Measurements from ENCODE around the gene SLC17A2. TPM values are rescaled to one million over a fixed set of nuclear protein-coding genes. Genes with fewer than 3 reads are reported as not detected.
A peak's percentile ranks its signal among the peaks of the same experiment; 100 is the strongest.

SLC17A2 gene
- total RNA-seq, 6 experiments from 2014 or later = not detected

DNA sequence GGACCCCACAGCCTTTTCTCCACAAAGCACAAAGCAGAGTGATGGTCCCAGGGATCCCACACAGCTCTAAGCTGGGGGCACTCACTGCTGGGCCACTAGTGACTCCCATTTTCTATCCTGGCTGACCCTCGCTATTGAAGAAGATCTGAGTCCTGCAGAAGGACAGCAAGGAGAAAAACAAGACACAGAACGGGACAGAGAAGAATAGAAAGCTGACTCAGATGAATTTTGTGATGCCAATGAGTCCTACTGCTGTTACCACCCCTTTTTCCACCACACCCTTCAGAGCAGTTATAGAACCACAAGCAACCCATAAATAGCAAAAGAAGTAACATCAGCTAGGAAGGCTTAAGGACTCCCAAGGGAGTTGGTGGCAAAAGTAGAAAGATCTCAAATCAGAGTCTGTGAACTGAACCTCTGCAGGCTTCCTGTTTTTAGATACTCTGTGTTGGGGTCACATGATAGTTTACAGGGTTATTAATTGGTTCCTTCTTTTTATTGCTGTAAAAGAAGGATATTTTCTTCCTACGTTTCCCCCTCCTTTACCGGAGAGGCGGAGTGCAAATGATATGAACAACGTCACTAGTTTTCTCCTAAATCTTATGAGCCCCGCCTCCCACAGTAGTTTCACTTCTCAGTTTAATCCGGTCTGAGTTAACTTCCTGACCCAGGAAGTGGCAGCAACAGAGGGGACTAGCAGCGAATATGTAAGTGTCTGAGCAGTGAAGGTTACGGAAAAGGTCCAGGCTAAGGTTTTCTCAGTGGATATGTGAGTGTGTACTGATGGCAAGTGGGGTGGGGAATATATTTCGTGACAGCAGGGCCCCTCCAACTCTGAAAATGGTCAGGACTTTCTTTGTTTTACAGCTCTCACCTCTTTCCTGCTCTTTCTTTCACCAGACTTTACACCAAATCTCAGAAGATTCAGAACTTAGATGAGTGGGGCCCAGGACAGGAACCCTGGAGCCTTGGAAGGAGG is 31.9 kb upstream of the SLC17A2 start, which contains the start of gene TRIM38:
Gene TRIM38 (plus strand): TSS at position 654 of the 979 bp plus-strand sequence. CDS start 3,721 bp downstream, outside the sequence.
- Mint-ChIP-seq H3K4me1 (ENCODE audit: low read depth) (peaks cover 77% of the 10 kb centered on the region), H3K27ac (peak within 1 kb of the TSS; percentile 100), H3K36me3 (ENCODE audit: low read depth) (peaks cover 25% of the 10 kb centered on the region), H3K27me3 (ENCODE audit: insufficient read depth) (no peaks in the 10 kb centered on the region), H3K4me3 (peak within 1 kb of the TSS; percentile 99), H3K9me3 (no peaks in the 10 kb centered on the region)
- peak; percentile 89 for DNase-seq
- TF ChIP-seq, protein P1, sequence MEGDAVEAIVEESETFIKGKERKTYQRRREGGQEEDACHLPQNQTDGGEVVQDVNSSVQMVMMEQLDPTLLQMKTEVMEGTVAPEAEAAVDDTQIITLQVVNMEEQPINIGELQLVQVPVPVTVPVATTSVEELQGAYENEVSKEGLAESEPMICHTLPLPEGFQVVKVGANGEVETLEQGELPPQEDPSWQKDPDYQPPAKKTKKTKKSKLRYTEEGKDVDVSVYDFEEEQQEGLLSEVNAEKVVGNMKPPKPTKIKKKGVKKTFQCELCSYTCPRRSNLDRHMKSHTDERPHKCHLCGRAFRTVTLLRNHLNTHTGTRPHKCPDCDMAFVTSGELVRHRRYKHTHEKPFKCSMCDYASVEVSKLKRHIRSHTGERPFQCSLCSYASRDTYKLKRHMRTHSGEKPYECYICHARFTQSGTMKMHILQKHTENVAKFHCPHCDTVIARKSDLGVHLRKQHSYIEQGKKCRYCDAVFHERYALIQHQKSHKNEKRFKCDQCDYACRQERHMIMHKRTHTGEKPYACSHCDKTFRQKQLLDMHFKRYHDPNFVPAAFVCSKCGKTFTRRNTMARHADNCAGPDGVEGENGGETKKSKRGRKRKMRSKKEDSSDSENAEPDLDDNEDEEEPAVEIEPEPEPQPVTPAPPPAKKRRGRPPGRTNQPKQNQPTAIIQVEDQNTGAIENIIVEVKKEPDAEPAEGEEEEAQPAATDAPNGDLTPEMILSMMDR (IDR thresholded peaks at IDR 0.05) = no peak

DNA sequence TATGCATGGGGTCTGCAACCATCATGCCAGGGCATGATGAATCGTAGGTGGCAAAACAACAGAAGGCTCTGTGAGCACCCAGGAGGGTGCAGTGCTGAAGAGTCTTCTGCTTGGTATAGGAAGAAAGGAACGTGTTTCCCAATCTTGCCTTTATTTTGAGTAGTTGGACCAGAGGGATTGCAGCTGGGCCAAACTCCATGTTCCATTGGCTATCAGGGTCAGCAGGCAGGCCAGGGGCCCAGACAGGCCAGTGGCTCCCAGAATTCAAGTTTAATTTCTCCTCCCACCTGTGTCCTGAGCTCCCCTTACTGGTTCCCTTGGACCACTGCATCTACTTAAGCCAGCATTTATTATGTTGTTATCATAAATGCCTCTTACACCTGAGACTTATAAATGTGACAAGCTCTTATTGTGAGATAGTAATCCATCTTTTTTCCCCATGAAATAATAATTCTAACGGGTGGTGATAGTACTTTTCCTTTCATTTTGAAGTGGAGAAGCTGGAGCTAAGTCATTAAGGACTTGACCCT is 31.2 kb upstream of the SLC17A2 start:
- TF ChIP-seq, protein P1 (IDR thresholded peaks at IDR 0.05) = no peak; the same call in 1 of the 2 replicates
- no peak for DNase-seq
- Mint-ChIP-seq H3K27me3 (ENCODE audit: insufficient read depth) (no peaks in the 10 kb centered on the region), H3K36me3 (ENCODE audit: low read depth) (peaks cover 17% of the 10 kb centered on the region), H3K27ac (peak overlapping the region; percentile 100), H3K4me1 (ENCODE audit: low read depth) (peaks cover 69% of the 10 kb centered on the region), H3K9me3 (no peaks in the 10 kb centered on the region), H3K4me3 (peak overlapping the region; percentile 99)

DNA sequence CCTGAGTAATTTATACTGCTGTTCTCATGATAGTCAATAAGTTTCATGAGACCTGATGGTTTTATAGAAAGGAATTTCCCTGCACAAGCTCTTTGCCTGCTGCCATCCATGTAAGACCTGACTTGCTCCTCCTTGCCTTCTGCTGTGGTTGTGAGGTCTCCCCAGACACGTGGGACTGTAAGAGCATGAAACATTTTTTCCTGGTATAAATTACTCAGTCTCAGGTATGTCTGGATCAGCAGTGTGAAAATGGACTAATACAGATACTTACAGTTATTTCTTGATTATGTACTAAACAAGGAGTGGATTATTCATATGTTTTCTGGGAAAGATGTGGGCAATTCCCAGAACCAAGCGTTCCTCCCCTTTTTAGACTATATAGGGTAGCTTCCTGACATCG is 30.2 kb upstream of the SLC17A2 start:
- peaks cover 12% of the 10 kb centered on the region for H3K36me3 Mint-ChIP-seq (ENCODE audit: low read depth)
- H3K27me3 Mint-ChIP-seq (ENCODE audit: insufficient read depth) = peaks cover 2% of the 10 kb centered on the region; the same call in 1 of the 2 replicates
- TF ChIP-seq, protein P1 (IDR thresholded peaks at IDR 0.05) = no peak
- DNase-seq = no peak
- peaks cover 65% of the 10 kb centered on the region for H3K4me1 Mint-ChIP-seq (ENCODE audit: low read depth)
- H3K9me3 Mint-ChIP-seq = no peaks in the 10 kb centered on the region
- no peak overlapping the region for H3K27ac Mint-ChIP-seq
- no peak overlapping the region for H3K4me3 Mint-ChIP-seq

DNA sequence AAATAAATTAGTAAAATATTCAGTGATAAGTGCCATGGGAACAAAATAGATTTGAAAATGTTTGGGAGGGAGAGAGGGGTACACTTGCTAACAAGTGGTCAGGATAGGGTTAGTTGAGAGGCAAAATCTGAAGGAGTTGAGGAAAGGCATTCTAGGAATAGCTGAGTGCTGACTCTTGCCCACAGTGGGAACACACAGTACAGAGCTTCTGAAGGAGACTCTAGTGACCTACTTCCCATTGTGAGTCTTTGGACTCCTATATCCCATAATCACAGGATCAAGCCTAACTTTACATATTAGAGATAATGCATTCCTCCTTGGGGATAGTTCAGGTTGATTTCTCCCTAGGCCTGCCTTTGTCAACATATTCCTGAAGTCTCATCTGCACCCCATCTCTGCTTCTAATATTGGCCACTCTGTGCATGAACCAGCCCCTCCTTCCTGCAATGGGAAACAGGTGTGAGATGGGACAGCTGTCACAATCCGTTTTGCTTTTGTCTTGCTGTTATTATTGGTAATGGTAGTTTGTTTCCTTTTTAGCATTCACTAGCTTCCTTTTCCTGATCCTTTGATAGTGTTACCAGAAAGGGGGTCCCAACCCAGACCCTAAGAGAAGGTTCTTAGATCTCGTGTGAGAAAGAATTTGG is 29.5 kb upstream of the SLC17A2 start:
- no peak overlapping the region for H3K4me3 Mint-ChIP-seq
- no peaks in the 10 kb centered on the region for H3K9me3 Mint-ChIP-seq
- TF ChIP-seq, protein P1 (IDR thresholded peaks at IDR 0.05) = no peak
- no peak overlapping the region for H3K27ac Mint-ChIP-seq
- peaks cover 3% of the 10 kb centered on the region for H3K27me3 Mint-ChIP-seq (ENCODE audit: insufficient read depth)
- peaks cover 12% of the 10 kb centered on the region for H3K36me3 Mint-ChIP-seq (ENCODE audit: low read depth)
- H3K4me1 Mint-ChIP-seq (ENCODE audit: low read depth) = peaks cover 65% of the 10 kb centered on the region
- DNase-seq = peak; percentile 25

DNA sequence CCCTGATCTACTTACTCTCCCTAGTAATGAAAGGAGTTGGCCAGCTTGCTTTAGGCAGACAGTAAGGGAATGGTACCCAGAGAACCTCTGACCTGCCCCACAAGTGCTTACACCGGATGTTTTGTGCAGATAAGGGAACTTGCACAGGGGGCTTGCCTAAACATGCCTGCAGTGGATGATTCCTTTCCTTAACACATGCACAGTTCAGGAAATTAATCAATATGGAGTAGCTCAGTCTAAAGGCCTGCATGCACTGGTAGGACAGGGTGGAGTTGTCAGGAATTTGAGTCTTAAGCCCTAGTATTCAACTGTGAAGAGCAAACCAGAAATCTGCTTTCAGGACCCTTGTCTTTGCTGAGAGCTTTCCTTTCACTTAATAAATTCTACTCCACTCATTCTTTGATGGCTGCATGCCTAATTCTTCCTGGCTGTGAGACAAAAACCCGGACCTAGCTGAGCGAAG is 28.2 kb upstream of the SLC17A2 start:
- H3K27ac Mint-ChIP-seq = no peak overlapping the region
- no peak for DNase-seq
- H3K27me3 Mint-ChIP-seq (ENCODE audit: insufficient read depth) = peaks cover 4% of the 10 kb centered on the region
- H3K4me3 Mint-ChIP-seq = peak overlapping the region; percentile 53; the same call in 1 of the 2 replicates
- TF ChIP-seq, protein P1 (IDR thresholded peaks at IDR 0.05) = no peak
- H3K9me3 Mint-ChIP-seq = no peaks in the 10 kb centered on the region
- peaks cover 54% of the 10 kb centered on the region for H3K4me1 Mint-ChIP-seq (ENCODE audit: low read depth)
- H3K36me3 Mint-ChIP-seq (ENCODE audit: low read depth) = peaks cover 12% of the 10 kb centered on the region
